Natural killer cell (primary cell): Measurements from ENCODE around the gene RAB8B. TPM values are rescaled to one million over a fixed set of nuclear protein-coding genes. Genes with fewer than 3 reads are reported as not detected.

ENCODE experiments used
- ATAC-seq, 3 donors: fragments of 150-1000 bp in 2 of 3; fragments of 200-7000 bp in 1 of 3; cut with Tn5 transposase; 1 replicate in 1 of 3; 2 replicates in 2 of 3; pipeline ENCODE4 v1.10.0; 2021; ENCODE audit warnings: mild to moderate bottlenecking in 2 of 3, moderate library complexity in 2 of 3
- DNase-seq, 2 donors: peaks; one replicate each; pipeline versions ENCODE4 v3.0.0 to v3.0.0-alpha.2; 2013 to 2021; ENCODE audit warnings: mixed read lengths in 1 of 2
- H3K27ac ChIP-seq: one replicate; pipeline ENCODE4 v1.5.1; 2013; ENCODE audit warnings: mild to moderate bottlenecking, low read length
- H3K27me3 ChIP-seq: one replicate; pipeline ENCODE4 v1.6.1; 2013; ENCODE audit warnings: low read length; ENCODE audit not compliant: control insufficient read depth, insufficient read depth
- H3K36me3 ChIP-seq: one replicate; pipeline ENCODE4 v1.6.1; 2013; ENCODE audit warnings: low read length; ENCODE audit not compliant: control insufficient read depth, insufficient read depth
- H3K4me1 ChIP-seq: one replicate; pipeline ENCODE4 v1.6.1; 2013; ENCODE audit warnings: low read length; ENCODE audit not compliant: control insufficient read depth, insufficient read depth
- H3K4me3 ChIP-seq: one replicate; pipeline ENCODE4 v1.5.1; 2013; ENCODE audit warnings: low read length
- H3K9me3 ChIP-seq: one replicate; pipeline ENCODE4 v1.6.1; 2013; ENCODE audit warnings: low read length; ENCODE audit not compliant: control insufficient read depth, insufficient read depth
- H3K27ac Mint-ChIP-seq, 2 donors: one replicate each; pipeline ENCODE4 v1.8.0; 2022; ENCODE audit warnings: mild to moderate bottlenecking in 2 of 2, mixed read lengths in 2 of 2, moderate library complexity in 1 of 2
- H3K27me3 Mint-ChIP-seq, 2 donors: one replicate each; pipeline ENCODE4 v1.8.0; 2022; ENCODE audit warnings: low read depth in 2 of 2, mixed read lengths in 2 of 2
- H3K36me3 Mint-ChIP-seq: one replicate; pipeline ENCODE4 v1.8.0; 2022; ENCODE audit warnings: mixed read lengths
- H3K4me1 Mint-ChIP-seq, 2 donors: one replicate each; pipeline ENCODE4 v1.8.0; 2022; ENCODE audit warnings: mixed read lengths in 2 of 2
- H3K4me3 Mint-ChIP-seq: one replicate; pipeline ENCODE4 v1.8.0; 2022; ENCODE audit warnings: mild to moderate bottlenecking, moderate library complexity, mixed read lengths
- H3K9me3 Mint-ChIP-seq, 2 donors: one replicate each; pipeline ENCODE4 v1.8.0; 2022; ENCODE audit warnings: mixed read lengths in 2 of 2
- WGBS: methylation state at CpG from one replicate; pipeline ENCODE4 v1.1.7; 2013; ENCODE audit warnings: missing lambda C conversion rate; ENCODE audit not compliant: insufficient coverage; 5-methylcytosine and 5-hydroxymethylcytosine counted together
- intact Hi-C: fragments of 100-400 bp; cut with micrococcal nuclease; formaldehyde crosslinking; loops from one replicate; pipeline ENCODE4 v1.14.2; 2022
- total RNA-seq, 4 donors: library from RNA; stranded (reverse); fragments of 120-200 nt in 1 of 4; gene quantifications; one replicate each; pipeline versions ENCODE4 v1.2.3 to v1.2.4, GENCODE V29; 2013 to 2022
- TF ChIP-seq, protein P1 (sequence below): fragments of 200-600 bp; IDR thresholded peaks from one replicate; pipeline ENCODE4 v1.8.0; 2022; ENCODE audit warnings: antibody characterized with exemption

The RAB8B gene
- total RNA-seq, 3 donors from 2014 or later (not counting 1 experiment from before 2014, with no cell fraction given): 128 to 155 (median 137) TPM

DNA sequence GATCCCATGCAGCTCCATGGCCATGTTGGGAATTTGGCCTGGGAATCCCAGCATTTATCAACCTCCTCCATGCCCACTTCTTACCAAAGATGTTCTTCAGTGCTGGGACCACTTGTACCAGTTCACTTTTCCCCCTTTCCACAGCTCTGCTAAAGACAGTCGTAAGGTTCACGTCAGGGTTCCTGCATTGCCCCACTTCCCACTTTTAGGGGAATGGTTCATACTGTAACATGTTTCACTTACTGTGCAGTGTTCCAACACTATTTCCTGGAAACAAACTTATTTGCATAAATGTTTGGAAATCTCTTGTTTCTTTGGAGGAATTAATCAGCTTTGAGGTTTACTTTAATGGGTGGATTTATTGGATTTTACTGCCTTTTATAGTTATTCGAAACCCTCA, 105.0 kb downstream of the RAB8B start:
- H3K27me3 Mint-ChIP-seq: no peaks in the 10 kb centered on the region
- H3K36me3 Mint-ChIP-seq: no peaks in the 10 kb centered on the region
- peaks cover 11 to 14% of the 10 kb centered on the region in 2 donors for H3K4me1 Mint-ChIP-seq
- Histone ChIP-seq H3K4me1 (peaks cover 9% of the 10 kb centered on the region), H3K27me3 (no peaks in the 10 kb centered on the region), H3K4me3 (no peak overlapping the region), H3K36me3 (no peaks in the 10 kb centered on the region), H3K27ac (no peak overlapping the region), H3K9me3 (no peaks in the 10 kb centered on the region)
- 100% methylated on average over 2 of the region's 3 CpGs for WGBS
- TF ChIP-seq, protein P1, sequence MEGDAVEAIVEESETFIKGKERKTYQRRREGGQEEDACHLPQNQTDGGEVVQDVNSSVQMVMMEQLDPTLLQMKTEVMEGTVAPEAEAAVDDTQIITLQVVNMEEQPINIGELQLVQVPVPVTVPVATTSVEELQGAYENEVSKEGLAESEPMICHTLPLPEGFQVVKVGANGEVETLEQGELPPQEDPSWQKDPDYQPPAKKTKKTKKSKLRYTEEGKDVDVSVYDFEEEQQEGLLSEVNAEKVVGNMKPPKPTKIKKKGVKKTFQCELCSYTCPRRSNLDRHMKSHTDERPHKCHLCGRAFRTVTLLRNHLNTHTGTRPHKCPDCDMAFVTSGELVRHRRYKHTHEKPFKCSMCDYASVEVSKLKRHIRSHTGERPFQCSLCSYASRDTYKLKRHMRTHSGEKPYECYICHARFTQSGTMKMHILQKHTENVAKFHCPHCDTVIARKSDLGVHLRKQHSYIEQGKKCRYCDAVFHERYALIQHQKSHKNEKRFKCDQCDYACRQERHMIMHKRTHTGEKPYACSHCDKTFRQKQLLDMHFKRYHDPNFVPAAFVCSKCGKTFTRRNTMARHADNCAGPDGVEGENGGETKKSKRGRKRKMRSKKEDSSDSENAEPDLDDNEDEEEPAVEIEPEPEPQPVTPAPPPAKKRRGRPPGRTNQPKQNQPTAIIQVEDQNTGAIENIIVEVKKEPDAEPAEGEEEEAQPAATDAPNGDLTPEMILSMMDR: no peak
- intact Hi-C loops: no loop called here
- H3K4me3 Mint-ChIP-seq: no peak overlapping the region
- no peaks in the 10 kb centered on the region for H3K9me3 Mint-ChIP-seq
- no peak for DNase-seq
- no peak overlapping the region for H3K27ac Mint-ChIP-seq
- ATAC-seq: no peak

DNA sequence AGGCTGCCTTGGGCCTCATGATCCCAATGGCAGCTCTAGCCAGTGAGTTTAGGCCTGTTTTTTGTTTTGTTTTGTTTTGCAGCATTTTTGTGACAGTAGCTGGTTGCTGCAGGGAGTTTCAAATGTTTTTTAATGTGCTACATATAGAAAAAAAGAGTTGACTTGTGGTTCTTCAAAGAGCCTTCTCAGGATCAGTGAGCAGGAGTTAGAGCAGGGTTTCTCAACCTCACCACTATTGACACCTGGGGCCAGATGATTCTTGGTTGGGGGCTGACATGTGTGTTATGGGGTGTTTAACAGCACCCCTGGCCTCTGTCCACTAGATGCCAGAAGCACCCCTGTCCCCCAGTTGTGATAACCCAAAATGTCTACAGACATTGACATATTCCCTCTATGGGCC, 105.9 kb downstream of the RAB8B start:
- Mint-ChIP-seq H3K27me3 (no peaks in the 10 kb centered on the region), H3K4me3 (no peak overlapping the region), H3K4me1 (peaks cover 11 to 14% of the 10 kb centered on the region in 2 donors), H3K27ac (peak overlapping the region in 1 of 2 donors; percentile 9), H3K9me3 (no peaks in the 10 kb centered on the region), H3K36me3 (no peaks in the 10 kb centered on the region)
- no peaks in the 10 kb centered on the region for H3K36me3 ChIP-seq
- H3K9me3 ChIP-seq: no peaks in the 10 kb centered on the region
- no peak overlapping the region for H3K27ac ChIP-seq
- TF ChIP-seq, protein P1: no peak
- no peaks in the 10 kb centered on the region for H3K27me3 ChIP-seq
- no peak overlapping the region for H3K4me3 ChIP-seq
- intact Hi-C loops: no loop called here
- ATAC-seq: no peak
- DNase-seq: no peak
- H3K4me1 ChIP-seq: peaks cover 9% of the 10 kb centered on the region

DNA sequence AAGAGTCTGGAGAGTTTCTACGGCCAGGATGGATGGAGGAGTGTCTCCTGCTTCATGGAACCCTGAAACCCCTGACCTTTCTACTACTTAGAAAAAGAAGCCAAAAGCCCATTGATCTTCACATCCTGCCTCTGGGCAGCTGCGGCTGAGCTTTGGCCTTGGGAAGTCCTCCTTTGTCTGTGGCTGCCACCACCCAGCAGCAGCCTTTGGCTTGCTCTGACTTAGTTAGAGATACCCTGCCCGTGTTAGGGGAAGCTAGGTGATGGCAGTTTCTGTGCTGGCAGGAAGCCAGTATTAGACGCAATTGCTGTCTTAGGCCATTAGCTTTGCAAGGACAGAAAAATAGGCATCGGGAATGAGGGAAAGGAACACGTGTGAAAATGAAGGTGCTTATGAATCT, 106.8 kb downstream of the RAB8B start:
- Histone ChIP-seq H3K4me1 (peaks cover 9% of the 10 kb centered on the region), H3K36me3 (no peaks in the 10 kb centered on the region), H3K4me3 (no peak overlapping the region), H3K27ac (no peak overlapping the region), H3K27me3 (no peaks in the 10 kb centered on the region), H3K9me3 (no peaks in the 10 kb centered on the region)
- no peak overlapping the region for H3K27ac Mint-ChIP-seq
- DNase-seq (peak in 1 of 2 donors; percentile 13), ATAC-seq (peak in 2 of 3 donors; percentile 36 to 60)
- peaks cover 11 to 14% of the 10 kb centered on the region in 2 donors for H3K4me1 Mint-ChIP-seq
- no peaks in the 10 kb centered on the region for H3K36me3 Mint-ChIP-seq
- TF ChIP-seq, protein P1: no peak
- H3K4me3 Mint-ChIP-seq: no peak overlapping the region
- H3K27me3 Mint-ChIP-seq: no peaks in the 10 kb centered on the region
- H3K9me3 Mint-ChIP-seq: no peaks in the 10 kb centered on the region
- intact Hi-C loops: no loop called here
- 57% methylated on average over 6 of the region's 6 CpGs for WGBS

DNA sequence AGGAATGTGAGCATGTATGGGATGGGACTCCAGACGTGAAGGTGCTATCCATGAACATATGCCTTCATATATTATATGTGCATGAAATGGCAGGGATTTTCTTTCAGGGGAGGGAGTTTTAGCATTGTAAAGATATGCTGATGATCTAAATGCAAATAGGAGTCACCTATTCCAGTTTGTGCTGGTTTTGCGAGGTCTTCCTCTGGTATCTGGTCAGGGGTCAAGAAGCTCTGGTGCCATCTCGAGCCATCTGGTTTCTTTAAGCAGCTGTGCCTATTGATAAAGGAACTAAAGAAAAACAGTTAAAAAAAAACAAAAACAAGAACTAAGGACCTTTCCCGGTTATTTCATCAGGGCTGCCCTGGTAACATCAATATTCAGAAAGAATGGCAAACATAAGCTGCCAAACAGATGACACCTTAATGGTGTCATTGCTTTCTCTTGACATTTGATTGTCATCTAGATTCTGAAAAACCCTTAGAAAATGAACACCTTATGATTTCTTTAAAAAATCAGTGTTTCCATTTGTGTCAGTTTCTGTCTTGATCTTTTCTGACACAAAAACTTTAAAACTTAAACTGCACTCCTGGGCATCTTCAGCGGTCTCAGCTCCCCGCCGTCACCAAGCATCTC, 110.7 kb downstream of the RAB8B start:
- TF ChIP-seq, protein P1: no peak
- Histone ChIP-seq H3K9me3 (no peaks in the 10 kb centered on the region), H3K27me3 (no peaks in the 10 kb centered on the region), H3K36me3 (peaks cover 5% of the 10 kb centered on the region), H3K27ac (no peak overlapping the region), H3K4me1 (peaks cover 9% of the 10 kb centered on the region), H3K4me3 (no peak overlapping the region)
- intact Hi-C loops: no loop called here
- Mint-ChIP-seq H3K27ac (no peak overlapping the region), H3K27me3 (no peaks in the 10 kb centered on the region), H3K4me3 (no peak overlapping the region), H3K36me3 (no peaks in the 10 kb centered on the region), H3K9me3 (no peaks in the 10 kb centered on the region), H3K4me1 (peaks cover 11 to 13% of the 10 kb centered on the region in 2 donors)
- no peak for DNase-seq
- no peak for ATAC-seq
- 89% methylated on average over 7 of the region's 7 CpGs for WGBS
